Stomach (tissue), 4 donors: ENCODE data around the gene ZDHHC13.

Source experiments
- EP300 ChIP-seq: sonication (generic); formaldehyde crosslinking; IDR thresholded peaks from one replicate; pipeline ENCODE4 v1.6.1; 2017; ENCODE audit warnings: antibody characterized with exemption
- POLR2A ChIP-seq, 4 donors: fragments of 450-650 bp; IDR thresholded peaks; one replicate each; pipeline ENCODE4 v1.6.1; 2016; ENCODE audit warnings: antibody characterized with exemption in 4 of 4, control low read depth in 2 of 4, mild to moderate bottlenecking in 1 of 4, moderate library complexity in 1 of 4
- POLR2AphosphoS5 ChIP-seq, 3 donors: sonication (generic); formaldehyde crosslinking; IDR thresholded peaks; one replicate each; pipeline ENCODE4 v1.6.1; 2016; ENCODE audit warnings: antibody characterized with exemption in 3 of 3
- TF ChIP-seq, protein P1 (sequence below), 7 experiments: fragments of 450-650 bp in 4 of 7; fragments of 200-600 bp in 3 of 7; sonication (generic) in 3 of 7; IDR thresholded peaks; one replicate each; pipeline ENCODE4 v1.5.1; 2016 to 2019; ENCODE audit warnings: antibody characterized with exemption in 7 of 7, control low read depth in 2 of 7, mild to moderate bottlenecking in 1 of 7

DNA sequence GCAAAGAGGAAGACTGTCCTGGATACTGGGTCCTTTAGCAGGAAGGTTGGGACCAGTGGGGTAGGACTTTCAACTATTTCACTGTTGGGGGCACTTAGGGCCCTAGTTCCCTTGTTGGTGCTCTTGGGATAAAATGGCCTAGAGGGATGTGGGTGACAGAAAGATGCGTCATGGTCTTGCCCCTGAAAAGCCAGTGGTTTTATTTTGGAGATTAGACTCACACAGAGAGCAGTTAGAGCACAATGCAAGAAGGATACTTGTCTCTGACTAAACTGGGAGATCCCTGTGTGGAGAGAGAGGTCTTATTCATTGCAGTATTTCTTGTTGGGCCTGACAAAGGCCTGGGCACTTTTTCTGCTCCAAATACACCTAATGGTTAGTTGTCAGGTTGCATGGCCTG lies 33.8 kb upstream of the ZDHHC13 start:
- TF ChIP-seq, protein P1, sequence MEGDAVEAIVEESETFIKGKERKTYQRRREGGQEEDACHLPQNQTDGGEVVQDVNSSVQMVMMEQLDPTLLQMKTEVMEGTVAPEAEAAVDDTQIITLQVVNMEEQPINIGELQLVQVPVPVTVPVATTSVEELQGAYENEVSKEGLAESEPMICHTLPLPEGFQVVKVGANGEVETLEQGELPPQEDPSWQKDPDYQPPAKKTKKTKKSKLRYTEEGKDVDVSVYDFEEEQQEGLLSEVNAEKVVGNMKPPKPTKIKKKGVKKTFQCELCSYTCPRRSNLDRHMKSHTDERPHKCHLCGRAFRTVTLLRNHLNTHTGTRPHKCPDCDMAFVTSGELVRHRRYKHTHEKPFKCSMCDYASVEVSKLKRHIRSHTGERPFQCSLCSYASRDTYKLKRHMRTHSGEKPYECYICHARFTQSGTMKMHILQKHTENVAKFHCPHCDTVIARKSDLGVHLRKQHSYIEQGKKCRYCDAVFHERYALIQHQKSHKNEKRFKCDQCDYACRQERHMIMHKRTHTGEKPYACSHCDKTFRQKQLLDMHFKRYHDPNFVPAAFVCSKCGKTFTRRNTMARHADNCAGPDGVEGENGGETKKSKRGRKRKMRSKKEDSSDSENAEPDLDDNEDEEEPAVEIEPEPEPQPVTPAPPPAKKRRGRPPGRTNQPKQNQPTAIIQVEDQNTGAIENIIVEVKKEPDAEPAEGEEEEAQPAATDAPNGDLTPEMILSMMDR (IDR thresholded peaks at IDR 0.05) = no peak
- TF ChIP-seq POLR2A (IDR thresholded peaks at IDR 0.05) (no peak), POLR2AphosphoS5 (IDR thresholded peaks at IDR 0.05) (no peak), EP300 (no peak)
